GM19240 (cell line): ENCODE measurements around the gene MPST.
A peak's percentile ranks its signal among the peaks of the same experiment; 100 is the strongest.

Source experiments
- DNase-seq: peaks from one replicate; pipeline ENCODE4 v3.0.0; 2011; ENCODE audit warnings: low spot score; ENCODE audit not compliant: insufficient read length

The MPST gene

DNA sequence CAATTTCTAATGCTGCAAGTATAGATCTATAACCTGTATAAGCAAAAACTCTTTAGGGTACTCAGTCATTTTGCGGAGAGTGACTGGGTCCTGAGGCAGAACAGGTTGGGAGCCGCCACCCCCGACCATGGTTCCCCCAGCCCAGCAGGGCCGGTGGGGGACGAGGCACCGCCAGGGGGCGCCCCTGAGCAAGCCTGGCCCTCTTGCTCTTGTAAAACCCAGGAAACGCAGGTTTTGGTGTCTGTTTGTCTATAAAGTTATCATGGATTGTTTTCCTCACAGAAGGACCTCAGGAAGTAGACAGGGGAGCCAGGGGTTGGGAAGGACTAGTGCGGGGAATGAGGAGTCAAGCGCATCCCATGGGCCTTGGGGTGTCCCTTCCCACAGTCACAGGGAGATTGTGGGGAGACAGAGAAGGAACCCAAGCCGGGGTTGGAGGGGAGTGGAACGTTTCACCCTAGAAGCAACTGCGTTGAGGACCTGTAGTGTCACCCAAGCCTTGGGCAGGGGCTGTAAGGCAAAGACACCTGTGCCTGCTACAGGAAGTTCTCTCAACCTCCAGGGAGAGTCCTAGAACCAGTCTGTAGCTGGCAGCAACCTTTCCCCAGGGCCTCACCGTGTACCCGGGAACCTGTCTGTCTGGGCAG is 58.4 kb downstream of the MPST start:
- DNase-seq: peak; percentile 97

DNA sequence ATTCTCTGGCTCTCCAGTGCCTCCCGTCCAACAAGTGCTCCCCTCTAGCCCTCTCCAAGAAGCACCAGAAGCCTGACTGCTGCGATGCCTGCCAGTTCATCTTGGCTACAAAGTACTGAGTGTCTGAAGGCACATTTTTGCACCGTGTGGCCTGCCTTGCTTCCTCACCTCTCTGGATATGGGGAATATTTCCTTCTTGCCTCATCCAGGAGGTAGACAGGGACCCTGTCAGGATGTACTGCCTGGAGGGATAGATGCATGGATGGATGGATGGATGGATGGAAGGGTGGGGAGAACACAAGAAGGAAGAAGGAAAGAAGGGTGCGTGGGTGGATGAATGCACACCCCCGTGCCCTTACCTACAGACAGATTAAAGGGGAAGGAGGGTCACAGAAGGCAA is 59.6 kb downstream of the MPST start:
- no peak for DNase-seq
